HEK293 (cell line): ENCODE results near the gene KIF21B.

ENCODE experiments used
- CTCF ChIA-PET: fragments of 350-600 bp; formaldehyde crosslinking; extraction: SDS; loops from one replicate; lab custom pipeline; 2021; ENCODE audit warnings: antibody characterized with exemption; lab: Yijun Ruan, JAX
- POLR2A ChIA-PET: fragments of 300-600 bp; formaldehyde crosslinking; extraction: SDS; loops from one replicate; lab custom pipeline; 2020; ENCODE audit warnings: antibody characterized with exemption, inconsistent platforms; lab: Yijun Ruan, JAX
- H3K27ac ChIP-seq: fragments of 200-500 bp; sonication (Bioruptor generic); 2 replicates; pipeline ENCODE4 v1.5.1; 2014; ENCODE audit warnings: low read depth, low read length, control low read depth, inconsistent platforms; ENCODE audit errors: extremely low read depth
- H3K36me3 ChIP-seq, 2 experiments: fragments of 200-500 bp in 1 of 2; sonication (Bioruptor generic) in 1 of 2; 1 replicate in 1 of 2; 2 replicates in 1 of 2; pipeline ENCODE4 v1.5.1; 2014 to 2017; ENCODE audit warnings: inconsistent platforms in 2 of 2, low read length in 2 of 2; ENCODE audit not compliant: control insufficient read depth in 2 of 2, insufficient read depth in 1 of 2
- H3K4me1 ChIP-seq: fragments of 200-500 bp; sonication (Bioruptor generic); 2 replicates; pipeline ENCODE4 v1.5.1; 2014; ENCODE audit warnings: mild to moderate bottlenecking, low read length, inconsistent platforms; ENCODE audit not compliant: control insufficient read depth, insufficient read depth
- H3K4me3 ChIP-seq: 2 replicates; pipeline ENCODE4 v1.5.1; 2011; ENCODE audit warnings: low read depth, mild to moderate bottlenecking, control low read depth, low read length, moderate library complexity
- H3K9me3 ChIP-seq: fragments of 200-500 bp; sonication (Bioruptor generic); 2 replicates; pipeline ENCODE4 v1.5.1; 2014; ENCODE audit warnings: low read depth, low read length, inconsistent platforms; ENCODE audit not compliant: control insufficient read depth, insufficient read depth
- BCL11B ChIP-seq: fragments of 450-650 bp; formaldehyde crosslinking; IDR thresholded peaks from 2 replicates; pipeline ENCODE4 v1.5.1; 2016; ENCODE audit warnings: low read depth, missing biosample characterization, missing genetic modification characterization
- ELK4 ChIP-seq: IDR thresholded peaks from 2 replicates; pipeline ENCODE4 v1.6.1; 2011; ENCODE audit warnings: mild to moderate bottlenecking, low read depth, low read length, borderline replicate concordance
- KLF7 ChIP-seq: fragments of 450-650 bp; formaldehyde crosslinking; IDR thresholded peaks from 2 replicates; pipeline ENCODE4 v1.5.1; 2016; ENCODE audit warnings: missing biosample characterization, missing genetic modification characterization, borderline replicate concordance
- REPIN1 ChIP-seq: fragments of 450-650 bp; formaldehyde crosslinking; IDR thresholded peaks from 2 replicates; pipeline ENCODE4 v1.5.1; 2017; ENCODE audit warnings: missing biosample characterization, missing genetic modification characterization, low read depth
- TCF7L2 ChIP-seq: IDR thresholded peaks from 2 replicates; pipeline ENCODE4 v1.6.1; 2011; ENCODE audit warnings: low read depth, mild to moderate bottlenecking, inconsistent platforms, low read length, moderate library complexity, borderline replicate concordance
- WT1 ChIP-seq: fragments of 450-650 bp; formaldehyde crosslinking; IDR thresholded peaks from 2 replicates; pipeline ENCODE4 v1.5.1; 2016; ENCODE audit warnings: missing biosample characterization, missing genetic modification characterization
- ZFP41 ChIP-seq: fragments of 450-650 bp; formaldehyde crosslinking; IDR thresholded peaks from 2 replicates; pipeline ENCODE4 v1.5.1; 2016; ENCODE audit warnings: missing biosample characterization, missing genetic modification characterization, borderline replicate concordance
- ZIC2 ChIP-seq: fragments of 450-650 bp; formaldehyde crosslinking; IDR thresholded peaks from 2 replicates; pipeline ENCODE4 v1.5.1; 2016; ENCODE audit warnings: missing biosample characterization, missing genetic modification characterization
- ZNF169 ChIP-seq: fragments of 450-650 bp; formaldehyde crosslinking; IDR thresholded peaks from 2 replicates; pipeline ENCODE4 v1.5.1; 2016; ENCODE audit warnings: missing biosample characterization, missing genetic modification characterization
- ZNF18 ChIP-seq: fragments of 450-650 bp; formaldehyde crosslinking; IDR thresholded peaks from 2 replicates; pipeline ENCODE4 v1.5.1; 2016; ENCODE audit warnings: missing biosample characterization, missing genetic modification characterization
- ZNF23 ChIP-seq: fragments of 450-650 bp; formaldehyde crosslinking; IDR thresholded peaks from 2 replicates; pipeline ENCODE4 v1.5.1; 2016; ENCODE audit warnings: missing biosample characterization, missing genetic modification characterization, borderline replicate concordance
- ZNF324 ChIP-seq: fragments of 450-650 bp; formaldehyde crosslinking; IDR thresholded peaks from 2 replicates; pipeline ENCODE4 v1.5.1; 2016; ENCODE audit warnings: missing biosample characterization, missing genetic modification characterization
- ZNF362 ChIP-seq: fragments of 450-650 bp; formaldehyde crosslinking; IDR thresholded peaks from 2 replicates; pipeline ENCODE4 v1.5.1; 2016; ENCODE audit warnings: missing biosample characterization, missing genetic modification characterization
- ZNF416 ChIP-seq: fragments of 450-650 bp; formaldehyde crosslinking; IDR thresholded peaks from 2 replicates; pipeline ENCODE4 v1.5.1; 2016; ENCODE audit warnings: missing biosample characterization, missing genetic modification characterization
- ZNF423 ChIP-seq: fragments of 450-650 bp; formaldehyde crosslinking; IDR thresholded peaks from 2 replicates; pipeline ENCODE4 v1.5.1; 2016; ENCODE audit warnings: missing biosample characterization, missing genetic modification characterization
- ZNF426 ChIP-seq: fragments of 450-650 bp; formaldehyde crosslinking; IDR thresholded peaks from 2 replicates; pipeline ENCODE4 v1.5.1; 2017; ENCODE audit warnings: missing biosample characterization, missing genetic modification characterization, mild to moderate bottlenecking, inconsistent platforms, moderate library complexity
- ZNF501 ChIP-seq: fragments of 450-650 bp; formaldehyde crosslinking; IDR thresholded peaks from 2 replicates; pipeline ENCODE4 v1.5.1; 2016; ENCODE audit warnings: missing biosample characterization, missing genetic modification characterization
- ZNF514 ChIP-seq: fragments of 450-650 bp; formaldehyde crosslinking; IDR thresholded peaks from 2 replicates; pipeline ENCODE4 v1.5.1; 2016; ENCODE audit warnings: missing biosample characterization, missing genetic modification characterization
- ZNF645 ChIP-seq: fragments of 450-650 bp; formaldehyde crosslinking; IDR thresholded peaks from 2 replicates; pipeline ENCODE4; 2016; ENCODE audit warnings: missing biosample characterization, missing genetic modification characterization
- ZNF670 ChIP-seq: fragments of 450-650 bp; formaldehyde crosslinking; IDR thresholded peaks from 2 replicates; pipeline ENCODE4 v1.5.1; 2016; ENCODE audit warnings: missing biosample characterization, missing genetic modification characterization, low read depth
- ZNF76 ChIP-seq: fragments of 450-650 bp; formaldehyde crosslinking; IDR thresholded peaks from 2 replicates; pipeline ENCODE4; 2016; ENCODE audit warnings: low read depth, missing biosample characterization, missing genetic modification characterization, borderline replicate concordance
- TF ChIP-seq, protein P1 (sequence below): fragments of 450-650 bp; formaldehyde crosslinking; IDR thresholded peaks from 2 replicates; pipeline ENCODE4 v1.5.1; 2016; ENCODE audit warnings: missing biosample characterization, missing genetic modification characterization
- TF ChIP-seq, protein P2 (sequence below): fragments of 450-650 bp; formaldehyde crosslinking; IDR thresholded peaks from 2 replicates; pipeline ENCODE4 v1.5.1; 2016; ENCODE audit warnings: missing biosample characterization, missing genetic modification characterization, low read depth

KIF21B gene

DNA sequence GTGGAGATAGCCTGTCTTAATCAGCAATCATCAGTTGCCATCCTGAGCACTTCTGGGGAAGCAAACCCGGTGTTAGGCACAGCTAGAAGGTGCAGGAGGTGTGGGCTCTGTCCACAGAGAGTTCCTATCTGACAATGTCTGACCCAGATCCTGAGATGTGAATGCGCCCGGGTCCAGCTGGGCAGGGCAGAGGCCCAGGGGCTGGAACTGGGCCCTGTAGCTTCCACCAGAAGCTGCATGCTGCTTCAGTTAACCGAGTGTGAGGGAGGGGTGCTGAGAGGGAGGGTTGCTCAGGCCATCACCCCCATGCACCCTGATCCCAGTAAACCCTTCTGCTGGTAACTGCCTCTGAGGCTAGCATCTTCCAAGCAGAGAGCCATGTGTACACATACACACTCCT, 42.2 kb downstream of the KIF21B start:
- ChIA-PET POLR2A (no interaction called here), CTCF (interaction anchor here (1.1 to 2.9 kb wide), 3 partner anchors 9 to 138 kb away, joined by 3 to 10 read pairs (median 10); no protein-coding TSS in a partner anchor)
- Histone ChIP-seq H3K27ac (no peak overlapping the region), H3K4me1 (no peaks in the 10 kb centered on the region), H3K9me3 (no peaks in the 10 kb centered on the region), H3K36me3 (no peaks in the 10 kb centered on the region), H3K4me3 (no peak overlapping the region)
- TF ChIP-seq WT1 (tag by site-specific recombination): no peak
- TF ChIP-seq ZNF423 (tag by site-specific recombination): no peak
- no peak for TF ChIP-seq ZNF416 (tag by site-specific recombination)
- no peak for TF ChIP-seq ZNF645 (tag by site-specific recombination)
- no peak for TF ChIP-seq ZFP41 (tag by site-specific recombination)
- TF ChIP-seq, all 188 proteins: peak for 0

- TF ChIP-seq TCF7L2 (no peak), KLF7 (tag by site-specific recombination) (no peak), REPIN1 (no peak), ZNF426 (tag by site-specific recombination) (no peak), ZNF23 (tag by site-specific recombination) (no peak), ZNF18 (tag by site-specific recombination) (no peak), ZIC2 (no peak), ZNF514 (no peak), ZNF169 (tag by site-specific recombination) (no peak), ZNF501 (no peak), BCL11B (tag by site-specific recombination) (no peak), ZNF76 (tag by site-specific recombination) (no peak), ZNF362 (no peak), ZNF324 (tag by site-specific recombination) (no peak), ZNF670 (tag by site-specific recombination) (no peak), ELK4 (no peak)
- TF ChIP-seq, protein P1, sequence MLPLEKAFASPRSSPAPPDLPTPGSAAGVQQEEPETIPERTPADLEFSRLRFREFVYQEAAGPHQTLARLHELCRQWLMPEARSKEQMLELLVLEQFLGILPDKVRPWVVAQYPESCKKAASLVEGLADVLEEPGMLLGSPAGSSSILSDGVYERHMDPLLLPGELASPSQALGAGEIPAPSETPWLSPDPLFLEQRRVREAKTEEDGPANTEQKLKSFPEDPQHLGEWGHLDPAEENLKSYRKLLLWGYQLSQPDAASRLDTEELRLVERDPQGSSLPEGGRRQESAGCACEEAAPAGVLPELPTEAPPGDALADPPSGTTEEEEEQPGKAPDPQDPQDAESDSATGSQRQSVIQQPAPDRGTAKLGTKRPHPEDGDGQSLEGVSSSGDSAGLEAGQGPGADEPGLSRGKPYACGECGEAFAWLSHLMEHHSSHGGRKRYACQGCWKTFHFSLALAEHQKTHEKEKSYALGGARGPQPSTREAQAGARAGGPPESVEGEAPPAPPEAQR: no peak
- TF ChIP-seq, protein P2, sequence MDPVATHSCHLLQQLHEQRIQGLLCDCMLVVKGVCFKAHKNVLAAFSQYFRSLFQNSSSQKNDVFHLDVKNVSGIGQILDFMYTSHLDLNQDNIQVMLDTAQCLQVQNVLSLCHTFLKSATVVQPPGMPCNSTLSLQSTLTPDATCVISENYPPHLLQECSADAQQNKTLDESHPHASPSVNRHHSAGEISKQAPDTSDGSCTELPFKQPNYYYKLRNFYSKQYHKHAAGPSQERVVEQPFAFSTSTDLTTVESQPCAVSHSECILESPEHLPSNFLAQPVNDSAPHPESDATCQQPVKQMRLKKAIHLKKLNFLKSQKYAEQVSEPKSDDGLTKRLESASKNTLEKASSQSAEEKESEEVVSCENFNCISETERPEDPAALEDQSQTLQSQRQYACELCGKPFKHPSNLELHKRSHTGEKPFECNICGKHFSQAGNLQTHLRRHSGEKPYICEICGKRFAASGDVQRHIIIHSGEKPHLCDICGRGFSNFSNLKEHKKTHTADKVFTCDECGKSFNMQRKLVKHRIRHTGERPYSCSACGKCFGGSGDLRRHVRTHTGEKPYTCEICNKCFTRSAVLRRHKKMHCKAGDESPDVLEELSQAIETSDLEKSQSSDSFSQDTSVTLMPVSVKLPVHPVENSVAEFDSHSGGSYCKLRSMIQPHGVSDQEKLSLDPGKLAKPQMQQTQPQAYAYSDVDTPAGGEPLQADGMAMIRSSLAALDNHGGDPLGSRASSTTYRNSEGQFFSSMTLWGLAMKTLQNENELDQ (tag by site-specific recombination): no peak
- no peaks in the 10 kb centered on the region for H3K9me3 ChIP-seq
- no peak overlapping the region for H3K27ac ChIP-seq
- H3K36me3 ChIP-seq: no peaks in the 10 kb centered on the region
- H3K4me1 ChIP-seq: no peaks in the 10 kb centered on the region
- ChIA-PET CTCF (interaction anchor here (1.1 to 3.2 kb wide), 5 partner anchors 9 to 58 kb away, joined by 5 to 76 read pairs (median 13); no protein-coding TSS in a partner anchor), POLR2A (no interaction called here)
- no peak overlapping the region for H3K4me3 ChIP-seq
Measured at GRCh38 chr1:200980873-200981272, 42.6 kb downstream of the KIF21B start.
